ENCODE results near the gene RPS5. TPM values are rescaled to one million over a fixed set of nuclear protein-coding genes. Genes with fewer than 3 reads are reported as not detected.

The RPS5 gene
- total RNA-seq, 1 experiment from 2014 or later = 1,436 TPM

GRCh38 chr19:58349590-58349989 is 37.5 kb upstream of the RPS5 start:
- Histone ChIP-seq H3K27me3 (replicated peaks; ENCODE audit: control insufficient read depth, insufficient read depth, low read length) (no peaks in the 10 kb centered on the region), H3K36me3 (ENCODE audit: control insufficient read depth, insufficient read depth, low read length) (no peaks in the 10 kb centered on the region), H3K9me3 (no peaks in the 10 kb centered on the region), H3K4me1 (no peaks in the 10 kb centered on the region), H3K4me3 (ENCODE audit: low read depth, low read length) (no peak overlapping the region)
- intact Hi-C loops (cut with micrococcal nuclease; ENCODE audit: unreplicated experiment) = no loop called here
- BruUV-seq (replicated peaks) = no TSS peak
- Mint-ChIP-seq H3K4me3 (ENCODE audit: unreplicated experiment) (no peak overlapping the region), H3K36me3 (ENCODE audit: insufficient read depth, unreplicated experiment) (no peaks in the 10 kb centered on the region), H3K4me1 (ENCODE audit: low read depth, unreplicated experiment) (no peaks in the 10 kb centered on the region), H3K27ac (ENCODE audit: unreplicated experiment) (no peak overlapping the region), H3K27me3 (ENCODE audit: insufficient read depth, unreplicated experiment) (peaks cover 4% of the 10 kb centered on the region), H3K9me3 (ENCODE audit: unreplicated experiment) (no peaks in the 10 kb centered on the region)
- no peak for DNase-seq
- CTCF ChIA-PET = no interaction called here
- POLR2A ChIA-PET = no interaction called here
- no peak for TF ChIP-seq CTCF (IDR thresholded peaks at IDR 0.05; ENCODE audit: insufficient read depth in 1 of 2, low read depth in 1 of 2, low read length in 1 of 2, severe bottlenecking in 1 of 2, unreplicated experiment in 1 of 2)

- no peak for DNase-seq
- H3K27me3 Mint-ChIP-seq (ENCODE audit: insufficient read depth, unreplicated experiment) = peaks cover 4% of the 10 kb centered on the region
- Histone ChIP-seq H3K9me3 (no peaks in the 10 kb centered on the region), H3K4me3 (ENCODE audit: low read depth, low read length) (no peak overlapping the region), H3K36me3 (ENCODE audit: control insufficient read depth, insufficient read depth, low read length) (no peaks in the 10 kb centered on the region), H3K4me1 (no peaks in the 10 kb centered on the region), H3K27me3 (replicated peaks; ENCODE audit: control insufficient read depth, insufficient read depth, low read length) (no peaks in the 10 kb centered on the region)
- BruUV-seq (replicated peaks) = no TSS peak
- intact Hi-C loops (cut with micrococcal nuclease; ENCODE audit: unreplicated experiment) = no loop called here
- H3K4me3 Mint-ChIP-seq (ENCODE audit: unreplicated experiment) = no peak overlapping the region
- no peaks in the 10 kb centered on the region for H3K36me3 Mint-ChIP-seq (ENCODE audit: insufficient read depth, unreplicated experiment)
- ChIA-PET CTCF (no interaction called here), POLR2A (no interaction called here)
- no peaks in the 10 kb centered on the region for H3K9me3 Mint-ChIP-seq (ENCODE audit: unreplicated experiment)
- no peak for TF ChIP-seq CTCF (IDR thresholded peaks at IDR 0.05; ENCODE audit: insufficient read depth in 1 of 2, low read depth in 1 of 2, low read length in 1 of 2, severe bottlenecking in 1 of 2, unreplicated experiment in 1 of 2)
- H3K4me1 Mint-ChIP-seq (ENCODE audit: low read depth, unreplicated experiment) = no peaks in the 10 kb centered on the region
- H3K27ac Mint-ChIP-seq (ENCODE audit: unreplicated experiment) = no peak overlapping the region
These were observed 36.8 kb upstream of the RPS5 start for GRCh38 chr19:58350001-58350861.

- no peak for TF ChIP-seq CTCF (IDR thresholded peaks at IDR 0.05; ENCODE audit: insufficient read depth in 1 of 2, low read depth in 1 of 2, low read length in 1 of 2, severe bottlenecking in 1 of 2, unreplicated experiment in 1 of 2)
- BruUV-seq (replicated peaks) = no TSS peak
- DNase-seq = no peak
- no peak overlapping the region for H3K4me3 Mint-ChIP-seq (ENCODE audit: unreplicated experiment)
- H3K27me3 Mint-ChIP-seq (ENCODE audit: insufficient read depth, unreplicated experiment) = peaks cover 4% of the 10 kb centered on the region
- no peak overlapping the region for H3K27ac Mint-ChIP-seq (ENCODE audit: unreplicated experiment)
- H3K36me3 ChIP-seq (ENCODE audit: control insufficient read depth, insufficient read depth, low read length) = no peaks in the 10 kb centered on the region
- H3K4me1 Mint-ChIP-seq (ENCODE audit: low read depth, unreplicated experiment) = no peaks in the 10 kb centered on the region
- H3K27me3 ChIP-seq (replicated peaks; ENCODE audit: control insufficient read depth, insufficient read depth, low read length) = no peaks in the 10 kb centered on the region
- H3K4me1 ChIP-seq = no peaks in the 10 kb centered on the region
- CTCF ChIA-PET = no interaction called here
- no peaks in the 10 kb centered on the region for H3K9me3 Mint-ChIP-seq (ENCODE audit: unreplicated experiment)
- intact Hi-C loops (cut with micrococcal nuclease; ENCODE audit: unreplicated experiment) = no loop called here
- POLR2A ChIA-PET = interaction anchor here (0.7 kb wide), 1 partner anchor 12 kb away, joined by 4 read pairs; no protein-coding TSS in a partner anchor
- H3K9me3 ChIP-seq = no peaks in the 10 kb centered on the region
- H3K4me3 ChIP-seq (ENCODE audit: low read depth, low read length) = no peak overlapping the region
- no peaks in the 10 kb centered on the region for H3K36me3 Mint-ChIP-seq (ENCODE audit: insufficient read depth, unreplicated experiment)
These were observed 36.1 kb upstream of the RPS5 start for GRCh38 chr19:58350871-58351557.

Measured in Caco-2 (cell line).